K562 (cell line): ENCODE measurements around the gene SLC5A2. TPM values are rescaled to one million over a fixed set of nuclear protein-coding genes. Genes with fewer than 3 reads are reported as not detected.

Experiments used
- DACH1 ChIP-seq: fragments of 450-650 bp; IDR thresholded peaks from 2 replicates; pipeline ENCODE4 v1.6.1; 2018; ENCODE audit not compliant: partially characterized antibody
- ETV1 ChIP-seq: fragments of 450-650 bp; conservative IDR thresholded peaks from 2 replicates; pipeline ENCODE4 v1.6.1; 2016; ENCODE audit warnings: missing genetic modification characterization, control low read depth, low read depth, missing compliant biosample characterization
- FIP1L1 ChIP-seq: fragments of 200-400 bp; formaldehyde crosslinking; IDR thresholded peaks from 2 replicates; pipeline ENCODE4 v1.6.1; 2018; ENCODE audit warnings: mild to moderate bottlenecking, low read depth, low read length; ENCODE audit not compliant: poor library complexity, severe bottlenecking
- GTF2B ChIP-seq: IDR thresholded peaks from 2 replicates; pipeline ENCODE4 v1.6.1; 2011; ENCODE audit not compliant: insufficient read length; ENCODE audit errors: extremely low read depth
- HDAC6 ChIP-seq: IDR thresholded peaks from 2 replicates; pipeline ENCODE4 v1.6.1; 2012; ENCODE audit warnings: low read depth, mild to moderate bottlenecking, control low read depth, inconsistent platforms, low read length, moderate library complexity
- KDM4B ChIP-seq, 2 experiments: fragments of 450-650 bp in 1 of 2; sonication (generic) in 1 of 2; IDR thresholded peaks; 2 replicates each; pipeline ENCODE4 v1.6.1; 2016 to 2017; ENCODE audit warnings: borderline replicate concordance in 2 of 2, antibody characterized with exemption in 1 of 2, low read depth in 1 of 2, mild to moderate bottlenecking in 1 of 2
- MBD2 ChIP-seq: sonication (generic); IDR thresholded peaks from 2 replicates; pipeline ENCODE4 v1.6.1; 2016; ENCODE audit warnings: low read depth, borderline replicate concordance
- NEUROD1 ChIP-seq: fragments of 150-350 bp; IDR thresholded peaks from 2 replicates; pipeline ENCODE4 v1.6.1; 2014; ENCODE audit warnings: borderline replicate concordance, low read length, low read depth; ENCODE audit not compliant: partially characterized antibody
- PHF8 ChIP-seq: fragments of 200-600 bp; sonication (generic); IDR thresholded peaks from 2 replicates; pipeline ENCODE4 v1.6.1; 2012; ENCODE audit warnings: mixed run types, mild to moderate bottlenecking, inconsistent platforms, low read length, moderate library complexity, borderline replicate concordance
- PHTF2 ChIP-seq: fragments of 250-450 bp; sonication (Bioruptor Pico); IDR thresholded peaks from 2 replicates; pipeline ENCODE4 v1.5.0; 2021; ENCODE audit warnings: mild to moderate bottlenecking
- POLR2A ChIP-seq: fragments of 450-650 bp; conservative IDR thresholded peaks from 2 replicates; pipeline ENCODE4 v1.6.1; 2016
- POLR2AphosphoS2 ChIP-seq: IDR thresholded peaks from 2 replicates; pipeline ENCODE4 v1.6.1; 2012; ENCODE audit warnings: low read length, improper control_type of control experiment
- RNF2 ChIP-seq: sonication (generic); IDR thresholded peaks from 2 replicates; pipeline ENCODE4 v1.6.1; 2016
- SIN3B ChIP-seq: fragments of 450-650 bp; IDR thresholded peaks from 2 replicates; pipeline ENCODE4 v1.6.1; 2017; ENCODE audit warnings: low read depth, mild to moderate bottlenecking, moderate library complexity
- SMAD1 ChIP-seq: fragments of 150-350 bp; IDR thresholded peaks from 2 replicates; pipeline ENCODE4 v1.6.1; 2014; ENCODE audit warnings: low read length, low read depth; ENCODE audit not compliant: partially characterized antibody
- SMARCA5 ChIP-seq: fragments of 450-650 bp; IDR thresholded peaks from 2 replicates; pipeline ENCODE4 v1.6.1; 2016
- TARDBP ChIP-seq: fragments of 450-650 bp; IDR thresholded peaks from 2 replicates; pipeline ENCODE4 v1.6.1; 2016
- ZNF134 ChIP-seq: fragments of 250-450 bp; sonication (Bioruptor Pico); conservative IDR thresholded peaks from 2 replicates; pipeline ENCODE4 v1.4.0; 2020
- ZNF24 ChIP-seq: fragments of 450-650 bp; IDR thresholded peaks from 2 replicates; pipeline ENCODE4 v1.6.1; 2016
- ZNF318 ChIP-seq, 2 experiments: fragments of 450-650 bp; IDR thresholded peaks; 2 replicates each; pipeline ENCODE4 v1.6.1; 2016; ENCODE audit warnings: mild to moderate bottlenecking in 2 of 2, borderline replicate concordance in 1 of 2, low read depth in 1 of 2, moderate library complexity in 1 of 2
- ZNF444 ChIP-seq: fragments of 250-450 bp; sonication (Bioruptor Pico); IDR thresholded peaks from 2 replicates; pipeline ENCODE4 v1.4.0; 2020; ENCODE audit warnings: mild to moderate bottlenecking, moderate library complexity
- ZNF507 ChIP-seq: conservative IDR thresholded peaks from 2 replicates; pipeline ENCODE4 v1.6.1; 2017; ENCODE audit warnings: missing genetic modification characterization, missing compliant biosample characterization
- polyA plus RNA-seq, 8 experiments: library from polyadenylated mRNA; depleted of rRNA in 4 of 8; stranded (reverse) in 5 of 8; unstranded in 3 of 8; fragments of >200 nt; fragmentation: Nextera tagmentation in 2 of 8; fragmentation: Illumina TruSeq in 1 of 8; extraction: Ambion mirVana in 2 of 8; extraction: Trizol in 1 of 8; gene quantifications; 2 replicates each; pipeline versions ENCODE4 v1.2.1 to v1.2.3, GENCODE V29; 2011 to 2014; ENCODE audit warnings: inconsistent platforms in 1 of 8, missing spikeins in 1 of 8
- total RNA-seq, 7 experiments: library from RNA; depleted of rRNA in 6 of 7; stranded (reverse); fragments of >200 nt in 6 of 7; fragmentation: Illumina TruSeq in 2 of 7; extraction: Trizol in 2 of 7; gene quantifications; 2 replicates each; pipeline versions ENCODE4 v1.2.1 to v1.2.3, GENCODE V29; 2011 to 2021; ENCODE audit warnings: low replicate concordance in 1 of 7

The SLC5A2 gene
- total and polyA plus RNA-seq, 9 of the 15 experiments (the other 6 are each of a cell fraction or from before 2014, with no cell fraction given), result 0.07 to 2.7 (median 2.2) TPM; not detected in 6

GRCh38 chr16:31507929-31508705 lies 25.2 kb downstream of the SLC5A2 start, which contains the start of gene RUSF1 (continued):
- TF ChIP-seq ETV1 (tag), result peak; percentile 89
- no peak for TF ChIP-seq ZNF134 (CRISPR knock-in tag)
- peak; percentile 91 for TF ChIP-seq NEUROD1
- peak; percentile 54 for TF ChIP-seq RNF2
- TF ChIP-seq KDM4B (IDR thresholded peaks at IDR 0.05; ENCODE audit: borderline replicate concordance in 2 of 2, low read depth in 1 of 2), result peak in 1 of 2 experiments; percentile 83; a peak in 1 of 4 replicates
- TF ChIP-seq POLR2A, result peak; percentile 91
- peak; percentile 66 for TF ChIP-seq SMAD1
- no peak for TF ChIP-seq HDAC6
- TF ChIP-seq ZNF507 (tag), result no peak
- TF ChIP-seq PHF8, result peak; percentile 93
- peak; percentile 52 for TF ChIP-seq GTF2B
- TF ChIP-seq TARDBP, result peak; percentile 74; the same call in 1 of the 2 replicates
- TF ChIP-seq DACH1, result peak; percentile 38
- 0 out of 4 replicates have a peak, but pooled peaks of 1 of the 2 experiments have one; percentile 26 for TF ChIP-seq ZNF318 (IDR thresholded peaks at IDR 0.05; ENCODE audit: borderline replicate concordance in 1 of 2, low read depth in 1 of 2)
- TF ChIP-seq MBD2, result peak; percentile 84
- TF ChIP-seq POLR2AphosphoS2, result peak; percentile 71; the same call in 1 of the 2 replicates
- no peak for TF ChIP-seq PHTF2 (CRISPR knock-in tag)
- peak; percentile 80 for TF ChIP-seq ZNF24
- peak; percentile 63; the same call in 1 of the 2 replicates for TF ChIP-seq SIN3B
- TF ChIP-seq SMARCA5, result no peak
- no peak for TF ChIP-seq ZNF444 (CRISPR knock-in tag)
- peak; percentile 83 for TF ChIP-seq FIP1L1
